ENCODE data around the gene CIAO2B. TPM values are rescaled to one million over a fixed set of nuclear protein-coding genes. Genes with fewer than 3 reads are reported as not detected.

Gene CIAO2B
- total RNA-seq, 4 donors from 2014 or later: 59.2 to 67.0 (median 63.7) TPM

DNA sequence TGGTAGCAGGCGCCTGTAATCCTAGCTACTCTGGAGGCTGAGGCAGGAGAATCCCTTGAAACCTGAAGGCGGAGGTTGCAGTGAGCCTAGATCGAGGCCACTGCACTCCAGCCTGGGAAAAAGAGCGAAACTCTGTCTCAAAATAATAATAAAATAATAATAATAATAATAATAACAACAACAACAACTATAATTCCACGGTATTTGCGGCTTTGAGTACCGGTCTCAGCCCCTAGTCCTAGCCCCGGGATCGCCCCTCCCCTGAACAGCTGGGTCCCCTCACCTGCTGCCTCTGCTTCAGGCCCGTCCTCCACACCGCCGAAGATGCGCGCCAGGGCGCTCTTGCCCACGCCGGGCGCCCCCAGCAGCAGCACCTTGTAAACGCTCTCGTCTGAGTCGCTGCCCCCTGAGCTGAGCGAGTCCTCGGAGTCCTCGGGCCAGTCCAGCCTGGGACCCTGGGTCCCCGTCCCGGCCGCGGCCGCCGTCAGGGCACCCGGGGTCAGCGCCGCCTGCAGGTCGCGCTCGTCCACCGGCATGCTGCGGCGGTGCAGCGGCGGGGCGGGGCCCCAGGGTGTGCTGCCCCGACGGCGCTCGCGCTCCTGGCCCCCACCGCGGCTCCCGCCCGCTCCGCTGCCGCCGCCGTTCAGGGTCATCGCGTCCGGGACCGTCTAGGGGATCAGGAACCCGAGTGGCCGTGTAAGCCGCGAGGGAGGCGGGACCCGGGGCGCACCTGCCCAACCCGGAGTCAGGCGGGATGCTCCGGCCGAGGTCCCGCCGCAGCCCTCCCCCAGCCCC, 9.5 kb downstream of the CIAO2B start:
- TF ChIP-seq, protein P1, sequence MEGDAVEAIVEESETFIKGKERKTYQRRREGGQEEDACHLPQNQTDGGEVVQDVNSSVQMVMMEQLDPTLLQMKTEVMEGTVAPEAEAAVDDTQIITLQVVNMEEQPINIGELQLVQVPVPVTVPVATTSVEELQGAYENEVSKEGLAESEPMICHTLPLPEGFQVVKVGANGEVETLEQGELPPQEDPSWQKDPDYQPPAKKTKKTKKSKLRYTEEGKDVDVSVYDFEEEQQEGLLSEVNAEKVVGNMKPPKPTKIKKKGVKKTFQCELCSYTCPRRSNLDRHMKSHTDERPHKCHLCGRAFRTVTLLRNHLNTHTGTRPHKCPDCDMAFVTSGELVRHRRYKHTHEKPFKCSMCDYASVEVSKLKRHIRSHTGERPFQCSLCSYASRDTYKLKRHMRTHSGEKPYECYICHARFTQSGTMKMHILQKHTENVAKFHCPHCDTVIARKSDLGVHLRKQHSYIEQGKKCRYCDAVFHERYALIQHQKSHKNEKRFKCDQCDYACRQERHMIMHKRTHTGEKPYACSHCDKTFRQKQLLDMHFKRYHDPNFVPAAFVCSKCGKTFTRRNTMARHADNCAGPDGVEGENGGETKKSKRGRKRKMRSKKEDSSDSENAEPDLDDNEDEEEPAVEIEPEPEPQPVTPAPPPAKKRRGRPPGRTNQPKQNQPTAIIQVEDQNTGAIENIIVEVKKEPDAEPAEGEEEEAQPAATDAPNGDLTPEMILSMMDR (IDR thresholded peaks at IDR 0.05; ENCODE audit: low read depth): no peak

- TF ChIP-seq, protein P1 (IDR thresholded peaks at IDR 0.05; ENCODE audit: low read depth): no peak
Observed at GRCh38 chr16:66923866-66924265, 10.3 kb downstream of the CIAO2B start.

DNA sequence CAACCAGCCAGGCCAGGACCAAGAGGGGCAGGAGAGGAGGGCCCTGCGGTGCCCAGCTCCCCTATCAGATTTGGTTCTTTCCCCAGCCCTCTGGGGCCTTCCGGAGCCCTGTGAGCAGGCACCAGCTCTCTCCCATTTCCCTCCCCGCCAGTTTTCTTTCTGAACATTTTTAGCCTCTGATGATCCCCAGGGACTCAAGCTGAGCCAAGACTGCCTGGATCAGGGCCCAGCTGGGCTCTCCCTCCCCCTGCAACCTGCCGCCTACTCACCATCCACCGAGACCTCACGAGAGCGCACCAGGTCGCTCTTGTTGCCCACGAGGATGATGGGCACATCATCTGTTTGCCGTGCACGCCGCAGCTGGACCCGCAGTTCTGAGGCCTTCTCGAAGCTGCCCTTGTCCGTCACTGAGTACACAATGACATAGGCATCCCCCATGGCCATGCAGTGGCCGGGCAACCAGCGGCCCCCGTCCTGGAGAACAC, 10.9 kb downstream of the CIAO2B start:
- TF ChIP-seq, protein P1 (IDR thresholded peaks at IDR 0.05; ENCODE audit: low read depth): no peak

DNA sequence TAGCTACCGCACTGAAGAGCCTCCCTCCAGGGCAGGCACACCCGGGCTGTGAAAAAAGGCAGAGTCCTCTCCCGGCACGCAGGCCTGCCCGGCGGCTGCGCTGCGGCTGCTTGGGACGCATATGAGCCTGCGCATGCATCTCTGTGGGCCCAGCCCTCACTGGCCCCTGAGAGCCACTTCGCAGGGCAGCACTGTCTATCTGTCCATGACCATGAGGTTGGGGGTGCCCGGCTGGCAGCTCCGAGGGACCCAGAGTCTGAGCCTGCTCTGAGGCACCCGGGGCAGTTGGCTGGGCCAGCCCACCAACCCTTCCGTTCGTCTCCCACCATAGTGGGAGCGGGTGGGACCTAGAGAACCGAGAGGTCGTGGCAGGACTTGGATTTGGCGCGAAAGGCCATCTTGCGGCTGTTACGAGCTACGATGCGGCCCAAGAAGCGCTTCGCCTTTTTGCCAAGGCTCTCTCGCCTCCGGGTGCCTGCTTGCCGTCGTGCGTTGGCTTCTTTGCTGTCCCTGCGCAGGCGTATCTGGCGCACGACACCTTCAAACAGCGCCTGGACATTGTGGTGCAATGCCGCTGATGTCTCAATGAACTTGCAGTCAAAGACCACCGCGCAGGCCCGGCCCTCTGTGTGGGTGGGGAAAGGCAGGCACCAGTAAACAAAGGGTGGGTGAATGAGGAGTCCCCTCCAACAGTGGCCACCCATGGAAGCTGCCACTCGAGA, 12.3 kb downstream of the CIAO2B start:
- TF ChIP-seq, protein P1 (IDR thresholded peaks at IDR 0.05; ENCODE audit: low read depth): no peak

GRCh38 chr16:66920924-66921680, 13.1 kb downstream of the CIAO2B start:
- TF ChIP-seq, protein P1 (IDR thresholded peaks at IDR 0.05; ENCODE audit: low read depth): no peak

DNA sequence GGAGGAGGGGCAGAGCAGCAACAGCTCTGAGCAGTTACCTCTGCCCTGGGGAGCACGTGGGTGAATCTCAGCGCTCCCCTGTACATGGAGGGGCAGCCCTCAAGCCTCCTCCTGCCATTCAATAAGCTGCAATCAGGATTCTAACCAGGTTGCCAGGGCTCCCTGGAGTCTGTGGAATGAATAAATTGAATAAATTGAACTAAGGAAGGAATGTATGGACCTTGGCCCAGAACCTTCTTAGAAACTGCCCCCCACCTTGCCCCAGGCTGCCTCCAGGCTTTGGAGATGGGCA, 14.0 kb downstream of the CIAO2B start:
- TF ChIP-seq, protein P1 (IDR thresholded peaks at IDR 0.05; ENCODE audit: low read depth): no peak

Data from subcutaneous adipose tissue (tissue), 4 donors.